H1 (cell line): ENCODE measurements around the gene ARHGEF7.

ENCODE experiments used
- CTCF ChIP-seq, 3 experiments: IDR thresholded peaks; 1 replicate in 2 of 3; 2 replicates in 1 of 3; pipeline versions ENCODE4 v1.5.1 to v1.6.1; 2011; ENCODE audit warnings: low read length in 3 of 3, mild to moderate bottlenecking in 3 of 3, inconsistent platforms in 2 of 3, low read depth in 1 of 3, moderate library complexity in 1 of 3; ENCODE audit not compliant: insufficient read depth in 1 of 3; ENCODE audit errors: control extremely low read depth in 1 of 3
- POU5F1 ChIP-seq: IDR thresholded peaks from 2 replicates; pipeline ENCODE4 v1.6.1; 2011; ENCODE audit warnings: low read depth, mild to moderate bottlenecking, low read length, moderate library complexity
- YY1 ChIP-seq: IDR thresholded peaks from 2 replicates; pipeline ENCODE4 v1.6.1; 2011; ENCODE audit warnings: low read depth, mild to moderate bottlenecking, low read length

- TF ChIP-seq POU5F1: no peak
- no peak for TF ChIP-seq CTCF (IDR thresholded peaks at IDR 0.05; ENCODE audit: control extremely low read depth in 1 of 3, insufficient read depth in 1 of 3, low read depth in 1 of 3, low read length in 3 of 3)
- TF ChIP-seq YY1: no peak
Measured at GRCh38 chr13:111132948-111133347, 17.8 kb downstream of the ARHGEF7 start.
